Stimulated activated naive CD8-positive, alpha-beta T cell treated with anti-CD3 and anti-CD28 coated beads, Interleukin-15, Interleukin-2, amounts not matched to agents 100 ng/mL and 50 ng/mL, for 24 hours (primary cell): ENCODE data around the gene ACBD3.

ENCODE experiments used
- H3K27ac Mint-ChIP-seq: one replicate; pipeline ENCODE4 v1.8.0; 2021; ENCODE audit warnings: mild to moderate bottlenecking, mixed read lengths
- H3K27me3 Mint-ChIP-seq: one replicate; pipeline ENCODE4 v1.8.0; 2021; ENCODE audit warnings: mixed read lengths
- H3K36me3 Mint-ChIP-seq: one replicate; pipeline ENCODE4 v1.8.0; 2021; ENCODE audit warnings: low read depth, mixed read lengths
- H3K4me1 Mint-ChIP-seq: one replicate; pipeline ENCODE4 v1.8.0; 2021; ENCODE audit warnings: low read depth, mixed read lengths
- H3K4me3 Mint-ChIP-seq: one replicate; pipeline ENCODE4 v1.8.0; 2021; ENCODE audit warnings: mild to moderate bottlenecking, mixed read lengths
- H3K9me3 Mint-ChIP-seq: one replicate; pipeline ENCODE4 v1.8.0; 2021; ENCODE audit warnings: mixed read lengths

Gene ACBD3

GRCh38 chr1:226132728-226133503 lies 53.6 kb downstream of the ACBD3 start:
- H3K4me3 Mint-ChIP-seq = no peak overlapping the region
- H3K4me1 Mint-ChIP-seq = no peaks in the 10 kb centered on the region
- H3K27ac Mint-ChIP-seq = no peak overlapping the region
- H3K36me3 Mint-ChIP-seq = no peaks in the 10 kb centered on the region
- H3K27me3 Mint-ChIP-seq = no peaks in the 10 kb centered on the region
- no peaks in the 10 kb centered on the region for H3K9me3 Mint-ChIP-seq

- H3K4me1 Mint-ChIP-seq = peaks cover 4% of the 10 kb centered on the region
- no peaks in the 10 kb centered on the region for H3K27me3 Mint-ChIP-seq
- H3K9me3 Mint-ChIP-seq = no peaks in the 10 kb centered on the region
- H3K27ac Mint-ChIP-seq = no peak overlapping the region
- no peak overlapping the region for H3K4me3 Mint-ChIP-seq
- H3K36me3 Mint-ChIP-seq = no peaks in the 10 kb centered on the region
Measured at GRCh38 chr1:226131639-226132038, 54.9 kb downstream of the ACBD3 start.

GRCh38 chr1:226129230-226129629 lies 57.3 kb downstream of the ACBD3 start:
- Mint-ChIP-seq H3K36me3 (no peaks in the 10 kb centered on the region), H3K9me3 (no peaks in the 10 kb centered on the region), H3K4me3 (no peak overlapping the region), H3K4me1 (peaks cover 12% of the 10 kb centered on the region), H3K27me3 (no peaks in the 10 kb centered on the region), H3K27ac (no peak overlapping the region)

- H3K27ac Mint-ChIP-seq = no peak overlapping the region
- H3K4me3 Mint-ChIP-seq = no peak overlapping the region
- H3K4me1 Mint-ChIP-seq = peaks cover 13% of the 10 kb centered on the region
- no peaks in the 10 kb centered on the region for H3K9me3 Mint-ChIP-seq
- no peaks in the 10 kb centered on the region for H3K27me3 Mint-ChIP-seq
- H3K36me3 Mint-ChIP-seq = no peaks in the 10 kb centered on the region
Measured at GRCh38 chr1:226128487-226129075, 58.0 kb downstream of the ACBD3 start.

- Mint-ChIP-seq H3K36me3 (no peaks in the 10 kb centered on the region), H3K27ac (no peak overlapping the region), H3K9me3 (no peaks in the 10 kb centered on the region), H3K4me1 (peaks cover 26% of the 10 kb centered on the region), H3K27me3 (no peaks in the 10 kb centered on the region), H3K4me3 (no peak overlapping the region)
Measured at GRCh38 chr1:226126824-226127569, 59.5 kb downstream of the ACBD3 start.

GRCh38 chr1:226125831-226126230 lies 60.7 kb downstream of the ACBD3 start:
- Mint-ChIP-seq H3K27me3 (no peaks in the 10 kb centered on the region), H3K27ac (no peak overlapping the region), H3K36me3 (no peaks in the 10 kb centered on the region), H3K4me1 (peaks cover 29% of the 10 kb centered on the region), H3K4me3 (no peak overlapping the region), H3K9me3 (no peaks in the 10 kb centered on the region)

- no peaks in the 10 kb centered on the region for H3K9me3 Mint-ChIP-seq
- no peaks in the 10 kb centered on the region for H3K27me3 Mint-ChIP-seq
- H3K4me1 Mint-ChIP-seq = peaks cover 35% of the 10 kb centered on the region
- H3K27ac Mint-ChIP-seq = no peak overlapping the region
- H3K36me3 Mint-ChIP-seq = no peaks in the 10 kb centered on the region
- no peak overlapping the region for H3K4me3 Mint-ChIP-seq
Measured at GRCh38 chr1:226125097-226125630, 61.4 kb downstream of the ACBD3 start.

GRCh38 chr1:226123591-226124471 lies 62.7 kb downstream of the ACBD3 start:
- no peaks in the 10 kb centered on the region for H3K9me3 Mint-ChIP-seq
- peak overlapping the region; percentile 35 for H3K4me3 Mint-ChIP-seq
- H3K27me3 Mint-ChIP-seq = no peaks in the 10 kb centered on the region
- peak overlapping the region; percentile 63 for H3K27ac Mint-ChIP-seq
- peaks cover 35% of the 10 kb centered on the region for H3K4me1 Mint-ChIP-seq
- H3K36me3 Mint-ChIP-seq = no peaks in the 10 kb centered on the region

- H3K4me3 Mint-ChIP-seq = peak overlapping the region; percentile 80
- H3K9me3 Mint-ChIP-seq = no peaks in the 10 kb centered on the region
- no peaks in the 10 kb centered on the region for H3K36me3 Mint-ChIP-seq
- peaks cover 35% of the 10 kb centered on the region for H3K4me1 Mint-ChIP-seq
- peak overlapping the region; percentile 63 for H3K27ac Mint-ChIP-seq
- no peaks in the 10 kb centered on the region for H3K27me3 Mint-ChIP-seq
Measured at GRCh38 chr1:226123212-226123560, 63.4 kb downstream of the ACBD3 start.

- H3K4me3 Mint-ChIP-seq = peak overlapping the region; percentile 80
- no peak overlapping the region for H3K27ac Mint-ChIP-seq
- no peaks in the 10 kb centered on the region for H3K27me3 Mint-ChIP-seq
- no peaks in the 10 kb centered on the region for H3K9me3 Mint-ChIP-seq
- H3K4me1 Mint-ChIP-seq = peaks cover 31% of the 10 kb centered on the region
- no peaks in the 10 kb centered on the region for H3K36me3 Mint-ChIP-seq
Measured at GRCh38 chr1:226121587-226122400, 64.7 kb downstream of the ACBD3 start.

- Mint-ChIP-seq H3K27ac (peak overlapping the region; percentile 82), H3K9me3 (no peaks in the 10 kb centered on the region), H3K36me3 (no peaks in the 10 kb centered on the region), H3K4me1 (peaks cover 31% of the 10 kb centered on the region), H3K4me3 (peak overlapping the region; percentile 77), H3K27me3 (no peaks in the 10 kb centered on the region)
Measured at GRCh38 chr1:226121049-226121586, 65.4 kb downstream of the ACBD3 start.

- Mint-ChIP-seq H3K4me3 (peak overlapping the region; percentile 77), H3K4me1 (peaks cover 30% of the 10 kb centered on the region), H3K27ac (peak overlapping the region; percentile 49), H3K9me3 (no peaks in the 10 kb centered on the region), H3K27me3 (no peaks in the 10 kb centered on the region), H3K36me3 (no peaks in the 10 kb centered on the region)
Measured at GRCh38 chr1:226120398-226120797, 66.1 kb downstream of the ACBD3 start.

- no peaks in the 10 kb centered on the region for H3K27me3 Mint-ChIP-seq
- no peaks in the 10 kb centered on the region for H3K36me3 Mint-ChIP-seq
- H3K4me1 Mint-ChIP-seq = peaks cover 23% of the 10 kb centered on the region
- no peaks in the 10 kb centered on the region for H3K9me3 Mint-ChIP-seq
- H3K4me3 Mint-ChIP-seq = no peak overlapping the region
- H3K27ac Mint-ChIP-seq = no peak overlapping the region
Measured at GRCh38 chr1:226119169-226119568, 67.4 kb downstream of the ACBD3 start.
